Activated CD8-positive, alpha-beta memory T cell treated with anti-CD3 and anti-CD28 coated beads, Interleukin-2, amount 50 U/mL, for 1 hour (primary cell): ENCODE data around the gene EMX1.

Experiments
- DNase-seq: peaks from one replicate; pipeline ENCODE4 v3.0.0-alpha.2; 2020; ENCODE audit errors: extremely low read depth

Gene EMX1

DNA sequence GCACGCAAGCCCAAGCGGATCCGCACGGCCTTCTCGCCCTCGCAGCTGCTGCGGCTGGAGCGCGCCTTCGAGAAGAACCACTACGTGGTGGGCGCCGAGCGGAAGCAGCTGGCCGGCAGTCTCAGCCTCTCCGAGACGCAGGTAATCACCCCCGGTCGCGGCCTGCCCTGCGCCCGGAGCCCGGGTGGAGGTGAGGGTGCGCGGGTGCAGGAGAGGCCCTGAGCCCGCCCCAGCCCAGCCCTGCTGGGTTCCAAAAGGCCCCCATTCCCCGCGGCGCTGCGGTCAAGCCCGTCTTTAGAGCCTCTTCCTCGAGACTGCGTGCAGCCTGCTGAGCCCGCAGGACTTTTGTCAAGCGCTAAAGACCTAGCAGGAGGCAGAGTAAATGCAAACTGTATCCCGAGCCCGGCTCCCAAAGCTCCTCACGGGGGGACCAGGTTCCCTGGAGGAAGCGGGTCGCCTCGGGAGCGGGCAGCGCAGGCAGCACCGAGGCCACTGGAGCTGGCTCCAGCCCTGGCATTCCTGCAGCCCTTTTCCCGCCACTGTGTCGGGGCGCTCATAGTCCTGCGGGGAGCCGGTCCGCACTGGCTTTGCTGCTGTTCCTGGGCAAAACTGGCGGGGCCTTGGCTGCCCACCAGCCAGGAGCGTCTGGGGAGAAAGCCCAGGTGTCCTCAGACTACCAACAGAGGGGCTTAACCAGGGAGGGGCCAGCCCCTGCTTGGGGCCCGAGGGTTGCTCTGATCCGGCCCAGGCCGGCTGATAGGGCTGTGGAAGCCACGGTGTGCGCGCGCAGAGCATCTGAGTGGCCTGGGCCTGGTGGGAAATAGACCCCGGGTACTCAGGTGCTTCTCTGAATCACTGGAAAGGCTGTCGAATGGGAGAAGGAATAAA lies 7.3 kb downstream of the EMX1 start:
- no peak for DNase-seq

DNA sequence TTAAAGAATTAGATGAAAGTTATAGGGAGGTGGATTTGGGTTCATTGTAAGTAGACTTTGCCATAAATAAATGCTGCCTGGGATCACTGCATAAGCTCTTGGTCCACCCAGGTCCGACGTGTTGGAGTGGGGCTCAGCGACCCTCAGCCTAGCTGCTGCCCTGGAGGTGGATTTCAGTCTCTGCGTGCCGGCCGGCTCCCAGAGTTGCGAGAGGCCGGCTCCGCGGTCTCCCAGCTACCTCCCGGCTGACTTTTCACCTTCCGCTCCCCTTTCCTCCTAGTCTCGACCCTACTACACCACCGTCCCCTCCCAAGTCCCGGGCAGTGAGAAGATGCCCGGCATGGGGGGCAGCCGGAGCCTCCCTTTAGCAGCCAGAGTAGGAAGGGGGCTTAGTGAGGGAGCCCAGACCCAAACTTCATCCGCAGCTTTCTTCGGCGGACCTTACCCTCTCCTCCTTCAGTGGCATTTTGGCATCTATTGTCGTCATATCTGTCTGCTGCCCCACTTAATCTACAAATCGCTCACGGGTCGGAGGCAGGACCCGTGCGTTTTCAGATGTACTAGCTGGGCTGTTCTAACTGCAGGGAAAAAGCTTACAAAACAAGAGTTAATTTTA lies 8.1 kb downstream of the EMX1 start:
- DNase-seq: no peak

DNA sequence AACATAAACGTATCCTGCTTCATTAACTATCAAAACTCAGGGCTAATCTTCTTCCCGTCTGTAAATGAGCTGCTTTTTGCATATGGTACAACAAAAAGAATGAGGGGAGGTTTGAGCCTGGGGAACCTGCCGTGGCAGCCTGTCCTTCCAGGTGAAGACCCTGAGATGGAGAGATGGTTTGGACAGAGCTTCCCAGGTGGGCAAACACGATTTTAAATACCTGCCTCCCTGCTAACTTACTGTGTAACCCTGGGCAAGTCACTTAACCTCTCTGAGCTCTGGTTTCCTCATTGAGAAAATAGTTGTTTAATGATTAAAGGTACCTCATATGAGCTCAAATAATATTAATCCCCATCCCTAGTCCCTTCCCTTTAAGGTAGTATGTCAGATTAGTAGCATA lies 9.0 kb downstream of the EMX1 start:
- no peak for DNase-seq

DNA sequence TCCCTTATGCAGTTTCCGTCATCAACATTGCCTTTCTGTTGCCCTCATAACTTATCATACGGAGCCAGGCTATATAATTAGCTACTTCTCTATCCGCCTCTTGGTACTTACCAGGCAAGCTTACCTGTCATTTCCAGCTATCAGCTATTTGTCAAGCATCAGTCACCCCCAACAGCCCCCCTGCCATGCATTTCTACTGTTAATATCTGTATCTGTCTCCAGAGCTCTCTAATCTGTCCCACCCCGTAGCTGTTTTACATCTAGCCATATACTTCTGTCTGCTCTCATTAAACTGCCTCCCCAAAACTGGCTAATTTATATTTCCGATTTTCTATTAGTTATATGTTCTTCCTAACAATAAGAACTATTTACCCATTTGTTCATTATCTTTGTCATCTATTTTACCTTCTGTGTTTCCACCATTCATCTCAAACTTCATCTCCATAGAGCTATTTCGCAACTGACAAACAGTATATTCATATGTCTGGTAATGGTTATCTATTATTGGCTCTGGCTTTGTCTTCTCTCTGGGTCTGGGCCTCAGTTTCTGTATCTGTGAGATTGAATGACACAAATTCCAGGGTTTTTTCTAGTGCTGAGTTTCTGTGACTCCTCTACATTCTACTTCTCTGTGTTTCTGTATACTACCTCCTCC lies 9.6 kb downstream of the EMX1 start:
- DNase-seq: no peak

DNA sequence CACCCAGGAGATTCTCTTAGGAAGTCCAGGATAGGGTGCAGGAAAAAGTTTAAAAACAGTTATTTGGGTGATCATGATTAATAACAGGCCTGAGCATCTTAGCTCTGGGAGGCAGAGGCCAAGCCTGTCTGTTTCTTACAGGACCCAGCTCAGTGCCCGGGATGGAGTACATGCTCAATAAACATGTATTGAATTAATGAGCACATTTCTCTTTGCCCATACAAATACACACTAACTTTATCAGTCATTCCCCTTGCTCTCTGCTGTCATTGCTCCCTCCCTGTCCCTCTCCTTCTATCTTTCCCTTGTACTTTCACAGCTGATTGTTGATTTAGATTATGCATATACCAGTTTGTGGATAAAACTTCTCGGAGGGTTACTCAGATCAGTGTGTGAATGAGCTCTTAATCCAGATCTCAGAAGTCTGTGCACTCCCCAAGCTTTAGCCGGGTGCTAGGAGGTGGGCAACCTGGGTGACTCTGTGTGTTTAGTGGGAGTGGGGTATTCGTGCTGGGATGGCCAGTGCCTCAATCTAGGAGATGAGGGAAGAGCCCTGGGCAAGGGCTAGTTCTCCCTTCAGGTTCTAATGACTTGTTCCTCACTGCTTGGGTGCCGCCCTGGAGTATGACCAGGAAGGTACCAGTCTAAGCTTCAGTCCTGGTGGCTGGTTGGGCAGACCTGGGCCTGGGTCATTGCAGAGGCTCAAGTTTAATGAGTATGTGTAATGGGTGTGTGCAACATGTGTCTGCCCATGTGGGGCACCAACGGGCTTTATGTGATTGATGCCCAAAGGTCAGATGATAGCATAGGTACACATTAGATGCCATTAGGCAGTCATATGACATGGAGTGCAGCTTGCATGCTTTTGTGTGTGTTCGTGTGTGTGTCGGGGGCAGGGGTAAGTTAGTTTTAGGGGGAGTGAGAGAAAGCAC lies 10.6 kb downstream of the EMX1 start:
- DNase-seq: no peak

DNA sequence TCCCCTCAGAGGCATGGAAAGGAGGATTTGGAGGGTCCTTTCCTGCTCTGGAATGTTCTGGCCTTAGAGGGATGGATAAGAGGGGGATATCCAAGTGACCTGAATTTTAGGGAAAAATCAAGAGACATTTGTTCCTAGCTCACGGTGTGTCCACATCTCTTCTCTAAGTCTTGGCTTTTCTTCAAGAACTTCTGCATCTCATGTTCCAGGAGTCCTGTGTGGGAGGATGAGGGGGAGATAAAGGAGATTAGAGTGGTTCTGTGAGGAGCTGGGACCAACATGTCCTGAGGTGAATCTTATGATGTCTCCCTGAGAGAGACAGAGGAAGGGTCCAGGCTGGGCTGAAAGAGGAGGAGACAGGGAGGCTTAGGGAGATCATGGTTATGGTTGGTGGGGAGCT lies 11.7 kb downstream of the EMX1 start:
- DNase-seq: no peak

DNA sequence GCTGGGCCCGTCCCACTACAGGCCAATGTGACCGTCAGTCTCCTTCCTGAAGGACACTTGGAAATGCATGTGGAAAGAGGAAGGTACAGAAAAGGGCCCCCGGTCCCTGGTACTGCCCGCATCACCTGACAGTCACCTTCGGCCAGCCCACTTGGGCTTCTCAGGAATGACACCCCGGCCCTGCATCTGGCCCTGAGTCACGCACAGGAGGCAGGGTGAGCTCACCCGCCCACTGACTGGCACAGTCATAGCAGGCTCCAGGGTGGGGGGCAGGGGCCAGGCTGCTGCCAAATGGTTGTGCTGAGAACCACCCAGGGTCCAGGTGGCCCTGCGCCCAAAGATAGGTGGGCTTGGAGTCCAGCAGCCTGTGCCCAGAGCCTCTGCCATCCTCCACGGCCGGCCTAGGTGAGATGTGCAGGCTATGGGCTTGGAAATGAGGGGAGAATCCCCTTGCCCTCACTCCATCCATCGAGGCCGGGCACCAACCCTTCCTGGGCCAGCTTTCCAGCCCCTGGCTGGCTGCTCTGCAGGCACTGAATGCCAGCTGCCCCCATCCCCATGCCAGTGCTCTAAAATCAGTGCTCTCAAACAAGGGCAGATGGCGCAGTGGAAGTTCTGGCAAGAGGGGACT lies 14.1 kb downstream of the EMX1 start:
- DNase-seq: no peak

DNA sequence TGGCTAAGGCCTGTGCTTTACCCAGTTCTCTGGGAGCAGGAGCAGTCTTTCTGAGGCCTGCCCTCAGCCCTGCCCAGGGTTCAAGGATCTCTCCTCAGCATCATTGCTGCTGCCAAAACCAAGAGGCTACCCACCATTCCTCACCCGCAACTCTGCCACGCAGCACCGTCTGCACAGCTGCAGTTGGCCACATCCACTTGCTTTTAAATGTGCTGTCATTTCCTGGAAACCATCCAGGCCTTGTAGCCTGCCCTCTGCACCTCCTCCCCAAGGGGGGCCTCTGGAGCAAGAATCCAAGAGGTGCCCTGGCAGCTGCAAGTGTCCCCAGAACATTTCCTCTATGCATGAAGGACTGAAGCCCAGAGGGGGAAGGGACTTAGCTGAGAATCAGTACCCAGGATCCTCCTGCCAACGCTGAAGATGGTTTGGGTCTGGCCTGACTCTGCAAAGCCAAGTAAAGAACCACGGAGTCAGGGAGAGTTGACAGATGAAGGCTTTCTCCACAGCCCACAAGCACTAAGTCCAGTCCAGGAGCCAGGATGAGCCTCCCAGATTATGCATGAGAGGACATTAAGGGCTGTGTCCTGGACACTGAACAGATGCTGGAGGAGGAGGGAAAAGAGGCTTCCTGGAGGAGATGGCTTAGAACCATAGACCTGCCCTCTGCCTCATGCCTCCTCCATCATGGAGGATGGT lies 14.9 kb downstream of the EMX1 start:
- no peak for DNase-seq

DNA sequence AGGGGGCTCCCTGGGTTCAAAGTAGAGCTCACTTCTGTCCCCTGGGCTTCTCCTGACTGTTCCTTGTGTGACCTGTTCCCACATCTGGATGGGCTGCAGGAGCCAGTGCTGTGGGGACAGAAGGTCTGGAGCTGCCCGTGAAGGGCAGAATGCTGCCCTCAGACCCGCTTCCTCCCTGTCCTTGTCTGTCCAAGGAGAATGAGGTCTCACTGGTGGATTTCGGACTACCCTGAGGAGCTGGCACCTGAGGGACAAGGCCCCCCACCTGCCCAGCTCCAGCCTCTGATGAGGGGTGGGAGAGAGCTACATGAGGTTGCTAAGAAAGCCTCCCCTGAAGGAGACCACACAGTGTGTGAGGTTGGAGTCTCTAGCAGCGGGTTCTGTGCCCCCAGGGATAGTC lies 15.5 kb downstream of the EMX1 start:
- DNase-seq: no peak

DNA sequence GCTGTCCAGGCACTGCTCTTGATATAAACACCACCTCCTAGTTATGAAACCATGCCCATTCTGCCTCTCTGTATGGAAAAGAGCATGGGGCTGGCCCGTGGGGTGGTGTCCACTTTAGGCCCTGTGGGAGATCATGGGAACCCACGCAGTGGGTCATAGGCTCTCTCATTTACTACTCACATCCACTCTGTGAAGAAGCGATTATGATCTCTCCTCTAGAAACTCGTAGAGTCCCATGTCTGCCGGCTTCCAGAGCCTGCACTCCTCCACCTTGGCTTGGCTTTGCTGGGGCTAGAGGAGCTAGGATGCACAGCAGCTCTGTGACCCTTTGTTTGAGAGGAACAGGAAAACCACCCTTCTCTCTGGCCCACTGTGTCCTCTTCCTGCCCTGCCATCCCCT lies 15.9 kb downstream of the EMX1 start:
- no peak for DNase-seq

DNA sequence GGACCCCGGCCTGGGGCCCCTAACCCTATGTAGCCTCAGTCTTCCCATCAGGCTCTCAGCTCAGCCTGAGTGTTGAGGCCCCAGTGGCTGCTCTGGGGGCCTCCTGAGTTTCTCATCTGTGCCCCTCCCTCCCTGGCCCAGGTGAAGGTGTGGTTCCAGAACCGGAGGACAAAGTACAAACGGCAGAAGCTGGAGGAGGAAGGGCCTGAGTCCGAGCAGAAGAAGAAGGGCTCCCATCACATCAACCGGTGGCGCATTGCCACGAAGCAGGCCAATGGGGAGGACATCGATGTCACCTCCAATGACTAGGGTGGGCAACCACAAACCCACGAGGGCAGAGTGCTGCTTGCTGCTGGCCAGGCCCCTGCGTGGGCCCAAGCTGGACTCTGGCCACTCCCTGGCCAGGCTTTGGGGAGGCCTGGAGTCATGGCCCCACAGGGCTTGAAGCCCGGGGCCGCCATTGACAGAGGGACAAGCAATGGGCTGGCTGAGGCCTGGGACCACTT lies 16.4 kb downstream of the EMX1 start:
- no peak for DNase-seq

DNA sequence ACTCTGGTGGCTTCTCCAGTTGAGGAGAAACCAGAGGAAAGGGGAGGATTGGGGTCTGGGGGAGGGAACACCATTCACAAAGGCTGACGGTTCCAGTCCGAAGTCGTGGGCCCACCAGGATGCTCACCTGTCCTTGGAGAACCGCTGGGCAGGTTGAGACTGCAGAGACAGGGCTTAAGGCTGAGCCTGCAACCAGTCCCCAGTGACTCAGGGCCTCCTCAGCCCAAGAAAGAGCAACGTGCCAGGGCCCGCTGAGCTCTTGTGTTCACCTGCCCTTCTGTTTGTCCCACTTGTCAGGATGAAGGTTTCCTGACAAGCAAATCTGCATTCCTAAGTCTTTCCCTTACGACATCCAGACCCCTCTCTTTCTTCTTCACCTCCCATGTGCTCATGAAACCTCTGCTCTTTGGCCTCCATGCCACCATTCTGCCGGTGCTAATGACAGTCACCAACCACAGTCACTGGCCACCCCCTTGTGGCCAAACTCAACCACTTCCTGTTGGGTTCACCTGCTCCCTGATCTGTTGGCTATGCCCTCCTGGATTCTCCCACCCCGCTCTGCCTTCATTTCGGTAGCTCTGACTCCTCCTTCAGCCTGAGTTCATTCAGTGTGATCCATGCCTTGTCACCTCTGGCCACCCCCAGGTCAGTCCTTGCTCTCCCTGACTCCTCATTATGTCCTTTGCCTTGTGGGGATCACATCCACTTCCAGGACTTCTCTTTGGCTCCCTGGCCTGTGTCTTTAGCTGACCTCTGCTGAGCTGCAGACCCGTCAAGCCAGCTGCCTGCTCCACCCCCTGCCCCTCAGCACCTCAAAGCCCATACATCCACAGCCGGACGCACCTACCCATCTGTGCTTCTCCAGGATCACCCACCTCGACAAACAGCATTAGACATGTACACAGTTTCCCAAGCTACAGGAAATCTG lies 17.6 kb downstream of the EMX1 start:
- no peak for DNase-seq

DNA sequence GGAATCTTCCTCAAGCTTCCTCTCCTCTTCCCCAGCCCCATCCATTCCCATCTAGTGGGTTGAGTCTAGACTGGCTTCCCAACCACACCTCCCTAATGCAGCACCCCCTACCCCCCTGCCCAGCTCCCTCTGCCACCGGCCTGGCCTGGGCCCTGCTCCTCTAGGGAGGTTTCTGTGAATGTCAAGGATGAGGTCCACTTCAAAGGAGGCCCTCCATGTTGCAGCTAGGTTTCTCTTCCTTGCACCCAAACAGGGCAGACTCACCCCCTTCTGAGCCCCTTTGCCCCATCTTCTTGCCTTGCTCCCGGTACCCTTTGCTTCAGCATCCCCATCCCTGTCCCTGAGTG lies 18.3 kb downstream of the EMX1 start:
- DNase-seq: no peak

DNA sequence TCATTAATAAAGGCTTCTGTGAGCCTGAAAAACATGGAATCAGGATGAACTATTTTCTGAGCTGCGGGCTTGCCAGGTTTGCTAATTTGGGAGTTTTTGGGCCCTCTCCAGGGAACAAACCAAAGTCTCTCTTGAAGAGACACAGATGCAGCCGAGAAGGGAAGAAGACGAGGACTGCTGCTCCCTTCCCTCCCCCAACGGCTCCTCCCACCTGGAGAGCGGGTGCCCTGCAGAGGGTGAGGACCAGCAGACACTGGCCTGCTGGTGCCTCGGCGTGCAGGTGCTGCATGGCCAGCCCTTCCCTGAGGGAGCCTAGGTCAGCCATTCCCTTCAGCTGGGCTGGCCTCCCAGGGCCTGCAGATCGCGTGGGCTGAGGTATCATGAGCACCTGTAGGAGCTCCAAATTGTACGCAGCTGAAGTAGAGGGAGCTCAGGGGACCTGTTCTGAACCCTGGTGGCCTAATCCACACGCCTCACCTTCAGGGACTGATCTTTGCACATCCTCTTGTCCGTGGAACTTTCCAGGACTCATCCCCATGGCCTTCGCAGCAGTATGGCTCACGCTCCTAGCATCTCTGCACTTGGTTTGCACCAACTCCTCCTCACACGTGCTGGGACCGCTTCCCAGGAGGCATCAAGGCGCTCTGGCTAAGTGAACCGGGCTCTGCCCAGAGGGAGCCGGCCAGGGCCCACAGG lies 19.5 kb downstream of the EMX1 start:
- DNase-seq: no peak

DNA sequence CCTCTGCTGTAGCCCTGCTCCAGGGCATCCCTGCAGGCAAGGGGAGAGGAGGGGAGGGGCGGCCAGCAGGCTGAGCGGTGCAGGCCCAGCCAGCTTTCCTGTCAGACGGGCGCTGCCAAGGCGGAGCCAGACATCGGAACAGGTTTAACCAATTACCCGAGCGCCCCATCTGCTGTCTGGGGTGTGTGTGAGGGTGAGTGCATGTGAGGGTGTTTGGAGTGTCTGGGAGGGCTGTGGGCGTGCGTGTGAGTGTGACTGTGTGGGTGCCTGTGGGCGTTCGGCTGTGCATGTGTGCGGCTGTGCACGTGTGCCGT lies 20.0 kb downstream of the EMX1 start:
- no peak for DNase-seq

DNA sequence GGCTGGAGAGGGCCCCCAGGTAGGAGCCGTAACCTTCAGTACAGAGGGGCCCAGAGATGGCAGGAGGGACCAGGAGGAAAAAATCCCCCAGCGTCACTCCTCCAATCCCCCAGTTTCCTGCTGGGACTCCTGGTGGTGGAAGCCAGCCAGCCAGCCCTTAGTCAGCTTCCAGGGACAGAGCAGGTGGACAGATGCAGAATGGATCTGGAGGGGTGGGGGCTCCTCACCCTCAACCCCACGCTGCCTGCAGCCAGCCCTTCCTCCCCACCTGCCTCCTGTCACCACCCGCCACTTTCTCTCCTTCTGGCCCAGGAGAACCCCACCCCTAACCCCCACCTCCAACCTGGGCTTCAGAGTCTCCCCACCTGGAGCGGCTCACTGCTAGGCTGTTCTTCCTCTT lies 21.1 kb downstream of the EMX1 start:
- no peak for DNase-seq

DNA sequence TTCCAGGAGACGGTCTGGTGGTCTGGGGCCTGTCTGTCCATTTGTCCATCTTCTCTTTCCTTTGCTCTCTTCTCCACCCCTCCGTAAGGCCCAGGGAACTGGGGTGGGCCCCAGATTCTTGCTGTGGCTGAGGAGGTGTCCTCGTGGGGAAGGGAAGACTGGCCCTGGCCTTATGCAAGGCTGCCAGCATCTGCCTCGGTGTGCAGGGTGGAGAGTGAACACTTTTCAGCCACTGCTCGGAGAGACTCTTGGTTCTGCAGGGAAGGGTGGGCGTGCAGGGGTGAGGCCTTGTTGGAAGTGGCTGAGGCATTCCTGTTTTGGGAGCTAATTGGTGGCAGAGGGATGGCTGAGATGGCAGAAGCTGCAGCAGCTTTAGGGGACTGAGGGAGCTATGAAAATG lies 23.0 kb downstream of the EMX1 start:
- no peak for DNase-seq

DNA sequence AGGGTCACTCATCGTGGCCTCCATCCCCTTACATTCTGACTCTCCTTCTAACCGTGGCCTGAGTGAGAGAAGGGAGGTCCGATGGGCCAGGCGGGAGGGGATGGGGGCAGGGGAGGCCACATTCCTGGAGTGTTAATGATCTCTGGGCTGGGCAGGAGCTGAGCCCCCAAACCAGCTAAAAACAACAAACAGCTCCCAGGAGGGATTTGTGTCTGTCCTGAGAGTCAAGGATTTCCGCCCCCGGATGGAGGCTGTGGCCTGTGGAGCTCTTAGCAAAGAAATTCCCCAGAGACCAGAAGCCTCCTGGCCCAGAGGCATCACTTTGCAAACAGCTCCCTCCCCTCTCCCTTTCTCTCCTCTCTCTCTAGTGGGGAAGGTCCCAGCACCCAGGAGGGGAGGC lies 23.5 kb downstream of the EMX1 start:
- DNase-seq: no peak

DNA sequence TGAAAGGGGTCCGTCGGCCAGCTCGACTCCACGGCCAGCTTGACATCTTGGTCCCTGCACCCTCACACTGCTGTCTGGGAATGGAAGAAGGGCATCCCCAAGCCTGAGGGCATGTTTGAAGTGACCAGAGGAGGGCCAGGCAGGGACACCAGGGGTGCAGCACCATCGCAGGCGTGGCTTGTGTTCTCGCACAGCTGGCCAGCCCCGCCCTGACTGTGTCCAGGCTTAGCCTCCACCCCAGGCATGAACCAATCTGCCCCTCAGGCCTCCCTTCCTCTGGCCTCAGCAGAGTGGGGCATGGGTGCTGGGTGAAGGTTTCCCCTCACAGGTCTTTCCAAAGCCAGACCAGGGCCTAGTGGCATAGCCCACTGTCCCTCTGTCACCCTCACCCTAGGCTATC lies 25.0 kb downstream of the EMX1 start:
- DNase-seq: no peak
